Measurements from ENCODE around the gene CCDC90B. TPM values are rescaled to one million over a fixed set of nuclear protein-coding genes. Genes with fewer than 3 reads are reported as not detected.

The CCDC90B gene
- total RNA-seq, 1 experiment from 2014 or later: 32.2 TPM

DNA sequence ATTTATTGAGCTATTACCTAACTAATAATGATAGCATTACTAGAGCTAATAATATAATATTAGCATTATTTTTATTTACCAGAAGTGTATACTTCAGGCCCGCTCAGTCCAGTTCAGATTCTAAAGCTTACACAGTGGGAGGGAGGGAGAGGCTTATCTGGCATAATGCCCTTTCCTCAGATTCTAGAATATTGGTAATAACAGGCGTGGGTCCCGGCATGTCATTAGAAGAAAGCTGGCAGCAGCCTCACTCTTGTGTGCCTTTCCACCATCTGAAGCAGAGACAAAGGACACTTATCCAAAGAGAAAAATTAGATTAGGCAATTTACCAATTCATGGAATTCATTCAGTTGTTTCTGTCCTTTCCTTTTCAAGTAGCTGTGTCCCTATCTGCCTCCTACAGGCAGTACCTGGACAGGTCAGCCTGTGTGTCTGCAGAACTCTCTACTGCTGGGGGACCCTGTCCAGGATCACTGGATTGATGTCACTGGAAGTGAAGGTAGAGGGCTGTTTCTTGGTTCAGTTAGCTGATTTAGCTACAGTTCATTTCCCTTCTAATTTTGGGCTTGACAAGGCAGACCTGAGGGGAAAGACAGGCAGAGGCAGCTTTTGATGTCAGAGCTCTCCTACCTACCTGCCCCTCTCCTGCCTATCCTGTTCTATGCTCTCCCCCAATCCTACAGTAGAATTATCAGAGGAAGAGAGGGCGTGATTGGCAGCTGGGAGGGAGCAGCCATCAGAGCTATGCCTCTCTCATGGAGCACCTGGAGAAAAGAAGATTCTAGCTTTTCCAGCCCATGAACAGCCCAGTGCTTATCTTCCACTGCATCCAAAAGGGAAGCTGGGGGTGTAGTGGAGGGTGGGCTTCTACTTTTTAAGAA is 20.3 kb upstream of the CCDC90B start:
- no peak for DNase-seq
- Histone ChIP-seq H3K9me3 (ENCODE audit: insufficient read depth, low read depth) (no peaks in the 10 kb centered on the region), H3F3A (ENCODE audit: insufficient read depth, low read depth) (no peaks in the 10 kb centered on the region), H3K4me2 (no peak overlapping the region), H4K20me1 (ENCODE audit: insufficient read depth) (no peaks in the 10 kb centered on the region), H3K4me3 (no peak overlapping the region), H3K4me1 (replicated peaks; ENCODE audit: insufficient read depth) (no peaks in the 10 kb centered on the region), H3K9me2 (ENCODE audit: insufficient read depth) (0 out of 2 replicates have a peak, but pooled peaks cover 4% of the 10 kb centered on the region), H3K27ac (no peak overlapping the region), H3K79me2 (ENCODE audit: low read depth) (no peaks in the 10 kb centered on the region), H2AFZ (no peak overlapping the region), H3K27me3 (ENCODE audit: insufficient read depth, low read depth) (no peaks in the 10 kb centered on the region), H3K36me3 (ENCODE audit: low read depth) (no peaks in the 10 kb centered on the region)
- CTCF ChIA-PET: interaction anchor here (0.6 to 1.2 kb wide), 3 partner anchors 13 to 300 kb away, joined by 3 to 4 read pairs (median 3); no protein-coding TSS in a partner anchor
- intact Hi-C loops (cut with micrococcal nuclease; ENCODE audit: unreplicated experiment): no loop called here
- TF ChIP-seq EZH2 (IDR thresholded peaks at IDR 0.05; ENCODE audit: low read depth): no peak
- TF ChIP-seq, protein P1, sequence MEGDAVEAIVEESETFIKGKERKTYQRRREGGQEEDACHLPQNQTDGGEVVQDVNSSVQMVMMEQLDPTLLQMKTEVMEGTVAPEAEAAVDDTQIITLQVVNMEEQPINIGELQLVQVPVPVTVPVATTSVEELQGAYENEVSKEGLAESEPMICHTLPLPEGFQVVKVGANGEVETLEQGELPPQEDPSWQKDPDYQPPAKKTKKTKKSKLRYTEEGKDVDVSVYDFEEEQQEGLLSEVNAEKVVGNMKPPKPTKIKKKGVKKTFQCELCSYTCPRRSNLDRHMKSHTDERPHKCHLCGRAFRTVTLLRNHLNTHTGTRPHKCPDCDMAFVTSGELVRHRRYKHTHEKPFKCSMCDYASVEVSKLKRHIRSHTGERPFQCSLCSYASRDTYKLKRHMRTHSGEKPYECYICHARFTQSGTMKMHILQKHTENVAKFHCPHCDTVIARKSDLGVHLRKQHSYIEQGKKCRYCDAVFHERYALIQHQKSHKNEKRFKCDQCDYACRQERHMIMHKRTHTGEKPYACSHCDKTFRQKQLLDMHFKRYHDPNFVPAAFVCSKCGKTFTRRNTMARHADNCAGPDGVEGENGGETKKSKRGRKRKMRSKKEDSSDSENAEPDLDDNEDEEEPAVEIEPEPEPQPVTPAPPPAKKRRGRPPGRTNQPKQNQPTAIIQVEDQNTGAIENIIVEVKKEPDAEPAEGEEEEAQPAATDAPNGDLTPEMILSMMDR (conservative IDR thresholded peaks at IDR 0.05): no peak
- POLR2A ChIA-PET (ENCODE audit: unreplicated experiment): no interaction called here
- no TSS peak for BruUV-seq (replicated peaks)

DNA sequence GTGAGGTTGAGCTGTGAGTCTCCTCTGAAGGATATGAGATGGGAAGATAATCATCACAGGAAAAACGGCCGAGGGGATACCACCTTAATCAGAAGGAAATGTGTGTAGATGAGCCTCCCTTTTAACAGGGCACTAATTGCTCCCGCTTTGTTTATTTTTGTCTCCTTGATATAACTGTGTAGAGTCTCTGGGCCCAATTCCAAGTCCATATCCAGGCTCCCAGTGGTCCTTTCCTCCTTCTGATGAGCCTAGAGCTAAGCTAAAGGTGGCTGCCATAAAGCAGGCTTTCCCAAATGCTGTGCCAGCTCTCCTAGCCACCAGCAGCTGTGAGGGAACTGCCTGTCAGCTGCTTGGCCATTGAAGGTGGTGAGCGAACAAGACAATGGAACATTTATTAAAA is 17.1 kb upstream of the CCDC90B start:
- Histone ChIP-seq H3K36me3 (ENCODE audit: low read depth) (no peaks in the 10 kb centered on the region), H3F3A (ENCODE audit: insufficient read depth, low read depth) (no peaks in the 10 kb centered on the region), H3K27me3 (ENCODE audit: insufficient read depth, low read depth) (no peaks in the 10 kb centered on the region), H2AFZ (no peak overlapping the region), H4K20me1 (ENCODE audit: insufficient read depth) (no peaks in the 10 kb centered on the region), H3K27ac (no peak overlapping the region), H3K4me3 (no peak overlapping the region), H3K79me2 (ENCODE audit: low read depth) (no peaks in the 10 kb centered on the region), H3K9me2 (ENCODE audit: insufficient read depth) (0 out of 2 replicates have a peak, but pooled peaks cover 4% of the 10 kb centered on the region), H3K4me2 (no peak overlapping the region), H3K4me1 (replicated peaks; ENCODE audit: insufficient read depth) (no peaks in the 10 kb centered on the region), H3K9me3 (ENCODE audit: insufficient read depth, low read depth) (no peaks in the 10 kb centered on the region)
- BruUV-seq (replicated peaks): no TSS peak
- DNase-seq: no peak
- TF ChIP-seq, protein P1 (conservative IDR thresholded peaks at IDR 0.05): no peak
- no peak for TF ChIP-seq EZH2 (IDR thresholded peaks at IDR 0.05; ENCODE audit: low read depth)
- ChIA-PET CTCF (interaction anchor here (1.6 kb wide), 1 partner anchor 11 kb away, joined by 4 read pairs; no protein-coding TSS in a partner anchor), POLR2A (ENCODE audit: unreplicated experiment) (no interaction called here)
- intact Hi-C loops (cut with micrococcal nuclease; ENCODE audit: unreplicated experiment): no loop called here

DNA sequence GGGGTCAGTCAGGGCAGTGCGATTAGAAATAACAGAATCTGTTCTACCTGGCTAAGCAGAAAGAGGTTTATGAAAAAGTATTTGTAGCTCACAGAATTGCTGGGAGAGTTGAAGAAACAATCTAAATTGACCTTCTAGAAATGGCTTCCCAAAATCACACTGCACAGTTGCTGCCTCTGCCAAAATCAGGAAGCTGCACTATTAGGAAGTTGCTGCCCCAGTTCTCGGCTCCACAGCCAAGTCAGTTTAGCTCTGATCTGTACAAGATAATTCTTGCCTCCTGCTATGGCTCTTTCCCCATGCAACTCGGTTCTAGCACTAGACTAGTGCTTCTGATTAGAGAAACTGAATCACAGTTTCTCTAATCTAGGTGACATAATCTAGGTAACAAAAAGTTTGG is 16.0 kb upstream of the CCDC90B start:
- ChIA-PET CTCF (interaction anchor here (1.6 kb wide), 1 partner anchor 9 kb away, joined by 4 read pairs; no protein-coding TSS in a partner anchor), POLR2A (ENCODE audit: unreplicated experiment) (no interaction called here)
- no peaks in the 10 kb centered on the region for H3K27me3 ChIP-seq (ENCODE audit: insufficient read depth, low read depth)
- H3K9me2 ChIP-seq (ENCODE audit: insufficient read depth): 0 out of 2 replicates have a peak, but pooled peaks cover 4% of the 10 kb centered on the region
- no TSS peak for BruUV-seq (replicated peaks)
- no peak overlapping the region for H3K4me2 ChIP-seq
- no peaks in the 10 kb centered on the region for H4K20me1 ChIP-seq (ENCODE audit: insufficient read depth)
- no peak overlapping the region for H3K4me3 ChIP-seq
- no peaks in the 10 kb centered on the region for H3K79me2 ChIP-seq (ENCODE audit: low read depth)
- no peaks in the 10 kb centered on the region for H3F3A ChIP-seq (ENCODE audit: insufficient read depth, low read depth)
- H2AFZ ChIP-seq: no peak overlapping the region
- H3K4me1 ChIP-seq (replicated peaks; ENCODE audit: insufficient read depth): no peaks in the 10 kb centered on the region
- TF ChIP-seq, protein P1 (conservative IDR thresholded peaks at IDR 0.05): no peak
- TF ChIP-seq EZH2 (IDR thresholded peaks at IDR 0.05; ENCODE audit: low read depth): no peak
- H3K27ac ChIP-seq: no peak overlapping the region
- no peak for DNase-seq
- intact Hi-C loops (cut with micrococcal nuclease; ENCODE audit: unreplicated experiment): no loop called here
- H3K9me3 ChIP-seq (ENCODE audit: insufficient read depth, low read depth): no peaks in the 10 kb centered on the region
- H3K36me3 ChIP-seq (ENCODE audit: low read depth): no peaks in the 10 kb centered on the region
